ENCODE data around the gene TWIST2. TPM values are rescaled to one million over a fixed set of nuclear protein-coding genes. Genes with fewer than 3 reads are reported as not detected.

TWIST2 gene
- total and polyA plus RNA-seq, 7 donors = 0.92 to 92.2 (median 53.9) TPM

GRCh38 chr2:238900511-238900910 lies 52.6 kb downstream of the TWIST2 start:
- no peak for DNase-seq

GRCh38 chr2:238901461-238902057 lies 53.7 kb downstream of the TWIST2 start:
- WGBS, 2 donors = 80 to 85% methylated on average over 14 of the region's 14 CpGs
- TF ChIP-seq POLR2A (IDR thresholded peaks at IDR 0.05) = no peak
- no peak for TF ChIP-seq EP300 (IDR thresholded peaks at IDR 0.05)
- TF ChIP-seq CTCF (IDR thresholded peaks at IDR 0.05) = no peak
- TF ChIP-seq POLR2AphosphoS5 (IDR thresholded peaks at IDR 0.05) = no peak
- Histone ChIP-seq H3K4me1 (peaks cover 0 to 42% (median 36%) of the 10 kb centered on the region in 4 donors), H3K4me3 (no peak overlapping the region), H3K27me3 (no peaks in the 10 kb centered on the region), H3K27ac (no peak overlapping the region), H3K9me3 (no peaks in the 10 kb centered on the region), H3K36me3 (no peaks in the 10 kb centered on the region)
- DNase-seq = no peak
- intact Hi-C loops (cut with DNase I) = no loop called here

More at GRCh38 chr2:238900511-238900910, 52.6 kb downstream of the TWIST2 start:
- TF ChIP-seq CTCF (IDR thresholded peaks at IDR 0.05) = no peak
- TF ChIP-seq EP300 (IDR thresholded peaks at IDR 0.05) = no peak
- TF ChIP-seq POLR2A (IDR thresholded peaks at IDR 0.05) = no peak
- no peak for TF ChIP-seq POLR2AphosphoS5 (IDR thresholded peaks at IDR 0.05)
- Histone ChIP-seq H3K36me3 (no peaks in the 10 kb centered on the region), H3K9me3 (no peaks in the 10 kb centered on the region), H3K4me3 (no peak overlapping the region), H3K27ac (no peak overlapping the region), H3K27me3 (no peaks in the 10 kb centered on the region), H3K4me1 (peaks cover 0 to 53% (median 46%) of the 10 kb centered on the region in 4 donors)
- WGBS, 2 donors = 74 to 75% methylated on average over 7 of the region's 7 CpGs
- intact Hi-C loops (cut with DNase I) = no loop called here

- TF ChIP-seq CTCF (IDR thresholded peaks at IDR 0.05) (no peak), POLR2A (IDR thresholded peaks at IDR 0.05) (no peak), POLR2AphosphoS5 (IDR thresholded peaks at IDR 0.05) (no peak), EP300 (IDR thresholded peaks at IDR 0.05) (no peak)
- WGBS, 2 donors = 90 to 95% methylated on average over 2 of the region's 2 CpGs
- no peaks in the 10 kb centered on the region for H3K27me3 ChIP-seq
- H3K9me3 ChIP-seq = no peaks in the 10 kb centered on the region
- peaks cover 0 to 35% (median 30%) of the 10 kb centered on the region in 4 donors for H3K4me1 ChIP-seq
- no peak overlapping the region for H3K4me3 ChIP-seq
- DNase-seq = no peak
- H3K27ac ChIP-seq = no peak overlapping the region
- intact Hi-C loops (cut with DNase I) = no loop called here
- H3K36me3 ChIP-seq = no peaks in the 10 kb centered on the region
These were observed 54.4 kb downstream of the TWIST2 start for GRCh38 chr2:238902285-238902684.

- H3K27ac ChIP-seq = no peak overlapping the region
- DNase-seq = no peak
- H3K27me3 ChIP-seq = no peaks in the 10 kb centered on the region
- H3K4me1 ChIP-seq = peaks cover 0 to 27% (median 25%) of the 10 kb centered on the region in 4 donors
- WGBS, 2 donors = 90 to 95% methylated on average over 2 of the region's 2 CpGs
- no peak overlapping the region for H3K4me3 ChIP-seq
- H3K36me3 ChIP-seq = no peaks in the 10 kb centered on the region
- TF ChIP-seq POLR2A (IDR thresholded peaks at IDR 0.05) = no peak
- no peak for TF ChIP-seq EP300 (IDR thresholded peaks at IDR 0.05)
- no peak for TF ChIP-seq CTCF (IDR thresholded peaks at IDR 0.05)
- TF ChIP-seq POLR2AphosphoS5 (IDR thresholded peaks at IDR 0.05) = no peak
- peaks cover 0 to 4% (median 0%) of the 10 kb centered on the region in 4 donors for H3K9me3 ChIP-seq
- intact Hi-C loops (cut with DNase I) = no loop called here
These were observed 55.3 kb downstream of the TWIST2 start for GRCh38 chr2:238903141-238903540.

- peaks cover 0 to 4% (median 0%) of the 10 kb centered on the region in 4 donors for H3K9me3 ChIP-seq
- no peak for DNase-seq
- H3K36me3 ChIP-seq = no peaks in the 10 kb centered on the region
- intact Hi-C loops (cut with DNase I) = no loop called here
- H3K27me3 ChIP-seq = no peaks in the 10 kb centered on the region
- WGBS, 2 donors = 66 to 83% methylated on average over 3 of the region's 3 CpGs
- peaks cover 0 to 26% (median 21%) of the 10 kb centered on the region in 4 donors for H3K4me1 ChIP-seq
- no peak overlapping the region for H3K27ac ChIP-seq
- TF ChIP-seq EP300 (IDR thresholded peaks at IDR 0.05) = no peak
- no peak for TF ChIP-seq POLR2AphosphoS5 (IDR thresholded peaks at IDR 0.05)
- TF ChIP-seq CTCF (IDR thresholded peaks at IDR 0.05) = no peak
- TF ChIP-seq POLR2A (IDR thresholded peaks at IDR 0.05) = no peak
- H3K4me3 ChIP-seq = no peak overlapping the region
These were observed 56.3 kb downstream of the TWIST2 start for GRCh38 chr2:238904177-238904576.
